ENCODE results near the gene MYL6. TPM values are rescaled to one million over a fixed set of nuclear protein-coding genes. Genes with fewer than 3 reads are reported as not detected.

MYL6 gene
- total RNA-seq, 6 experiments from 2014 or later, result 409 to 644 (median 490) TPM

DNA sequence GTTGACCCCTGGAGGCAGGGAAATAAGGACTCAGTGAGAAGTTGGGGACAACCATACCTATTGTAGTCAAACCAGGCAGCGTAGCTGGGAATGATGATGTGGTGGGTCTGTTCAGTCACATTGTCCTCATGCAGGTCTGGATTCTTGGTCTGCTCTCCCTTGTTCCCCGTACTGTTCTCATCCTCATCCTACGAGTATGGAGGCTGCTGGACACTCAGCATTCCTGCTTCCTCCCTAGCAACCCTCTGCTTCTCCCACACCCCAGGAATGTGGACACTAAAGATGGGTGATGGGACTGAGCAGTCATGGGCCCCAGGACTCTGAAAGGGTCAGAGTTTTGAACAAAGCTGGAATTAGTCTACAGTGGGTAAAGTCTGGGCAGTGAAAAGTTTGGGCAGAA lies 20.2 kb downstream of the MYL6 start:
- no peaks in the 10 kb centered on the region for H3K27me3 ChIP-seq
- H3K27ac ChIP-seq, result no peak overlapping the region
- WGBS (ENCODE audit: insufficient coverage, low coverage, low lambda C conversion rate, missing lambda C conversion rate), result 100% methylated on average over 1 of the region's 3 CpGs
- no peaks in the 10 kb centered on the region for H3K4me1 ChIP-seq
- TF ChIP-seq CTCF (IDR thresholded peaks at IDR 0.05) (no peak), POLR2A (IDR thresholded peaks at IDR 0.05) (no peak)
- H3K9me3 ChIP-seq, result no peaks in the 10 kb centered on the region
- H3K4me3 ChIP-seq, result no peak overlapping the region
- intact Hi-C loops (cut with DNase I), result no loop called here
- H3K36me3 ChIP-seq, result peaks cover 0 to 85% (median 37%) of the 10 kb centered on the region in 4 donors
- no peak for DNase-seq
- ATAC-seq, result no peak

GRCh38 chr12:56186957-56187356 lies 28.8 kb downstream of the MYL6 start:
- 62% methylated on average over 2 of the region's 2 CpGs for WGBS (ENCODE audit: insufficient coverage, low coverage, low lambda C conversion rate, missing lambda C conversion rate)
- ATAC-seq (no peak), DNase-seq (no peak)
- intact Hi-C loops (cut with DNase I), result loop anchor here (5.0 kb wide), 2 partner anchors 55 to 60 kb away; partner anchors contain the start of gene ESYT1 (in 1 of the 2)
- TF ChIP-seq POLR2A (IDR thresholded peaks at IDR 0.05), result no peak
- TF ChIP-seq CTCF (IDR thresholded peaks at IDR 0.05), result no peak
- no peaks in the 10 kb centered on the region for H3K27me3 ChIP-seq
- H3K9me3 ChIP-seq, result no peaks in the 10 kb centered on the region
- no peak overlapping the region for H3K4me3 ChIP-seq
- H3K36me3 ChIP-seq, result peaks cover 0 to 42% (median 14%) of the 10 kb centered on the region in 4 donors
- H3K27ac ChIP-seq, result no peak overlapping the region
- H3K4me1 ChIP-seq, result peaks cover 0 to 13% (median 6%) of the 10 kb centered on the region in 4 donors

DNA sequence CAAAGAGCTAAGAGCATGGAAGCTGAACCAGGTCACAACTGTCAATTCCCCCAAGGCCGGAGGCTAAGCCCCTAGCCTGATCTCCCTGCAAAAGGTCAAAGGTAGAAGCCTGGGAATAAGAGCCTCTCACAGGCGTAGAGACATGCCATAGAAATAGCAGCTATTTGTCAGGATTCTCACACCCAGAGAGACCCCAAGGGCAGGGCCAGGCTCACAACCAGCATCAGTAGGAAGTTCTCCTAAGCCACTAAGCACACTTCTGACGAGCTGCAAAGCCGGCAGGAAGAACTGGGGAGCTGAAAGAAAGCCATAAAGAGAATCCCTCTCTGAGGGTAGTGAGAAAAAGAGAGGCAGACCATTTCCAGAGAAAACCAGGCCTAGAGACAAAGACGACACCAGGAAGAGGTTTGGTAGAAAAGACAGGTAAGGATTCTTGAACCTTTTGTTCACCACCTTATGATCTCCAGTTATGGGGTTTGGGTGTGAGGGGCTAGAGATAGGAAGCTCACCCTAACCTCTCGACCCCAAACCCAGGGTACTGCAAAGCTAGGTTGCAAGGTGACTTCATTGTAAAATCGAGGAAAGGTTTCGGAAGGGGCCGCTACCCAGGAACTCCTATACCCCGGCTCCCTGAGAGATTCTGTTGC lies 30.1 kb downstream of the MYL6 start:
- intact Hi-C loops (cut with DNase I), result loop anchor here (5.0 kb wide), 2 partner anchors 56 to 61 kb away; partner anchors contain the start of gene ESYT1 (in 1 of the 2)
- no peak for ATAC-seq
- TF ChIP-seq POLR2A (IDR thresholded peaks at IDR 0.05) (no peak), CTCF (IDR thresholded peaks at IDR 0.05) (no peak)
- Histone ChIP-seq H3K9me3 (no peaks in the 10 kb centered on the region), H3K27me3 (no peaks in the 10 kb centered on the region), H3K27ac (peak overlapping the region; percentile 29 to 63 (median 58)), H3K4me3 (peak overlapping the region; percentile 57 to 80 (median 80)), H3K4me1 (peaks cover 0 to 13% (median 6%) of the 10 kb centered on the region in 4 donors), H3K36me3 (peaks cover 0 to 29% (median 8%) of the 10 kb centered on the region in 4 donors)
- WGBS (ENCODE audit: insufficient coverage, low coverage, low lambda C conversion rate, missing lambda C conversion rate), result 21% methylated on average over 9 of the region's 10 CpGs
- no peak for DNase-seq

DNA sequence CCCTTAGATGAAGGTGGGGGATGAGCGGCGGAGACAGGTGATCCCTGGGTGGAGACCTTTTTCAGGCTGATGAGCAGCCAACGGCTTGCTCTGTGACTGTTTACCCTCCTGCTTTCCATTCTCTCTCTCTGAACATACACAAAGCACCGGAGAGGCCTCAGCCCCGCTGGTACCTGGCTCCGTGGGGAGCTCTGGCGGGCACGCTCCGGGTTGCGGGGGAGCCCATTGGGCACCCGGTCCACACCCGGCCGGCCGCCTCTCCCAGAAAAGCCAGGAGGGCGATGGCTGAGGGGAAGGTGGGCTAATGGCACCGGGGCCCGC lies 30.6 kb downstream of the MYL6 start:
- Histone ChIP-seq H3K27me3 (no peaks in the 10 kb centered on the region), H3K27ac (peak overlapping the region; percentile 29 to 63 (median 58)), H3K4me1 (peaks cover 0 to 13% (median 6%) of the 10 kb centered on the region in 4 donors), H3K36me3 (peaks cover 0 to 24% (median 6%) of the 10 kb centered on the region in 4 donors), H3K4me3 (peak overlapping the region; percentile 57 to 80 (median 80)), H3K9me3 (no peaks in the 10 kb centered on the region)
- intact Hi-C loops (cut with DNase I), result loop anchor here (5.0 kb wide), 2 partner anchors 56 to 61 kb away; partner anchors contain the start of gene ESYT1 (in 1 of the 2)
- WGBS (ENCODE audit: insufficient coverage, low coverage, low lambda C conversion rate, missing lambda C conversion rate), result 0% methylated on average over 11 of the region's 17 CpGs
- DNase-seq, result peak in 1 of 3 donors; percentile 68
- peak in 2 of 4 donors; percentile 2 to 5 for ATAC-seq
- TF ChIP-seq POLR2A (IDR thresholded peaks at IDR 0.05) (no peak), CTCF (IDR thresholded peaks at IDR 0.05) (no peak)

All from right lobe of liver (tissue), 6 donors.